ENCODE measurements around the gene PADI1. TPM values are rescaled to one million over a fixed set of nuclear protein-coding genes. Genes with fewer than 3 reads are reported as not detected.

The PADI1 gene
- total RNA-seq, 1 experiment from 2014 or later = 0.24 TPM

DNA sequence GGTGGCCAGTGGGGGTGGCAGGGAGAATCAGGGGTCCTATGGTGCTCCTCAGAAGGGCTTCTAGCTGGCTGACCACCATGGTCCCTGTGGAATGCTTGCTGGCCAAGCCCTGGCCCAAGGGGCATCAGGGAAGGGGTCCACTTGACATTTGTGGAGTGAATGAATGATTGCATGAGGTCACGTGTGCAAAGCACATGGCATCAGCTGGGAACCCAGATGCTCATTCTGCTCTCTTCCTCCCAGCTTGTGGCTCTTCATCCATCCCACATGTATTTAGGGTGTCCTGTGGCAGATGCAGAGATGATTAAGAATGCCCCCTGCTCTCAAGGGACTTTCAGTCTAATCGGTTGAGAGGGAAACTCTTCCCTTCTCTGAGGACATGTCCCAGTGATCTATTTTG is 76.0 kb downstream of the PADI1 start:
- Histone ChIP-seq H4K91ac (ENCODE audit: insufficient read length, low read depth, low read length) (no peak overlapping the region), H4K20me1 (ENCODE audit: control insufficient read depth, insufficient read depth, insufficient read length) (no peaks in the 10 kb centered on the region), H3K14ac (ENCODE audit: insufficient read depth, low read length) (no peak overlapping the region), H3K18ac (ENCODE audit: insufficient read length, low read depth, low read length) (no peak overlapping the region), H3K23me2 (ENCODE audit: insufficient read length, low read depth, low read length, poor library complexity, severe bottlenecking) (no peaks in the 10 kb centered on the region), H3K56ac (ENCODE audit: insufficient read length, low read depth, low read length) (no peak overlapping the region), H2AK5ac (ENCODE audit: insufficient read length, low read length) (no peak overlapping the region), H2BK5ac (ENCODE audit: insufficient read length, low read length) (no peak overlapping the region), H3K27ac (ENCODE audit: insufficient read length, low read depth, low read length) (no peak overlapping the region), H4K8ac (replicated peaks; ENCODE audit: insufficient read length, low read depth, low read length) (no peak overlapping the region), H3K4me1 (ENCODE audit: insufficient read depth, low read length) (no peaks in the 10 kb centered on the region), H2BK120ac (ENCODE audit: low read depth, low read length, poor library complexity, severe bottlenecking) (no peak overlapping the region), H3K4me2 (ENCODE audit: insufficient read depth, insufficient read length, low read length) (no peak overlapping the region), H3K23ac (ENCODE audit: insufficient read length, low read depth, low read length) (no peak overlapping the region), H3K27me3 (ENCODE audit: insufficient read depth, low read length) (no peaks in the 10 kb centered on the region; the same call in 1 of the 2 replicates), H2BK15ac (ENCODE audit: low read depth, low read length) (no peak overlapping the region), H3K9ac (ENCODE audit: extremely low read depth, insufficient read length, low read length) (no peak overlapping the region), H4K5ac (ENCODE audit: insufficient read length, low read depth, low read length) (no peak overlapping the region), H3K9me3 (ENCODE audit: control insufficient read depth, low read depth, low read length) (no peaks in the 10 kb centered on the region), H3T11ph (ENCODE audit: low read length) (no peak overlapping the region), H2AFZ (ENCODE audit: low read length) (no peak overlapping the region), H3K79me2 (ENCODE audit: insufficient read depth, low read length) (no peaks in the 10 kb centered on the region), H2BK12ac (ENCODE audit: insufficient read length, low read depth, low read length) (no peak overlapping the region), H3K4ac (ENCODE audit: low read depth, low read length) (no peak overlapping the region), H3K79me1 (ENCODE audit: insufficient read depth, low read depth, low read length, poor library complexity, severe bottlenecking) (no peaks in the 10 kb centered on the region), H2BK20ac (ENCODE audit: low read depth, low read length, poor library complexity, severe bottlenecking) (no peak overlapping the region)
- peaks cover 8% of the 10 kb centered on the region for H3K27me3 Mint-ChIP-seq (ENCODE audit: low read depth)
- DNase-seq = no peak
- H3K4me1 Mint-ChIP-seq = peaks cover 0 to 3% of the 10 kb centered on the region in 2 experiments; a peak in 1 of 4 replicates
- no peaks in the 10 kb centered on the region for H3K36me3 Mint-ChIP-seq (ENCODE audit: insufficient read depth in 1 of 3, low read depth in 3 of 3)
- no peak overlapping the region for H3K27ac Mint-ChIP-seq
- H3K4me3 Mint-ChIP-seq = no peak overlapping the region
- no peaks in the 10 kb centered on the region for H3K9me3 Mint-ChIP-seq
- TF ChIP-seq, protein P1, sequence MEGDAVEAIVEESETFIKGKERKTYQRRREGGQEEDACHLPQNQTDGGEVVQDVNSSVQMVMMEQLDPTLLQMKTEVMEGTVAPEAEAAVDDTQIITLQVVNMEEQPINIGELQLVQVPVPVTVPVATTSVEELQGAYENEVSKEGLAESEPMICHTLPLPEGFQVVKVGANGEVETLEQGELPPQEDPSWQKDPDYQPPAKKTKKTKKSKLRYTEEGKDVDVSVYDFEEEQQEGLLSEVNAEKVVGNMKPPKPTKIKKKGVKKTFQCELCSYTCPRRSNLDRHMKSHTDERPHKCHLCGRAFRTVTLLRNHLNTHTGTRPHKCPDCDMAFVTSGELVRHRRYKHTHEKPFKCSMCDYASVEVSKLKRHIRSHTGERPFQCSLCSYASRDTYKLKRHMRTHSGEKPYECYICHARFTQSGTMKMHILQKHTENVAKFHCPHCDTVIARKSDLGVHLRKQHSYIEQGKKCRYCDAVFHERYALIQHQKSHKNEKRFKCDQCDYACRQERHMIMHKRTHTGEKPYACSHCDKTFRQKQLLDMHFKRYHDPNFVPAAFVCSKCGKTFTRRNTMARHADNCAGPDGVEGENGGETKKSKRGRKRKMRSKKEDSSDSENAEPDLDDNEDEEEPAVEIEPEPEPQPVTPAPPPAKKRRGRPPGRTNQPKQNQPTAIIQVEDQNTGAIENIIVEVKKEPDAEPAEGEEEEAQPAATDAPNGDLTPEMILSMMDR (conservative IDR thresholded peaks at IDR 0.05) = no peak
- no CpG with 5 or more reads among the region's 2 CpGs for whole genome bisulfite sequencing (ENCODE audit: extremely low coverage, insufficient read length, low lambda C conversion rate)

Data from H9 (cell line).